Gastrocnemius medialis (tissue), 4 donors: ENCODE results near the gene NUP205. TPM values are rescaled to one million over a fixed set of nuclear protein-coding genes. Genes with fewer than 3 reads are reported as not detected.

Experiments used
- ATAC-seq, 2 donors: fragments of 150-250 bp; one replicate each; pipeline ENCODE4 v1.9.1; 2016
- DNase-seq, 2 donors: peaks; one replicate each; pipeline ENCODE4 v3.0.0-alpha.2; 2019
- H3K27ac ChIP-seq, 4 donors: fragments of 200-600 bp; sonication (generic); 1 replicate in 1 of 4; 2 replicates in 3 of 4; pipeline ENCODE4 v1.5.1; 2016 to 2018; ENCODE audit warnings: mild to moderate bottlenecking in 2 of 4, moderate library complexity in 1 of 4
- H3K27me3 ChIP-seq, 3 donors: fragments of 200-600 bp; sonication (generic) in 2 of 3; 1 replicate in 1 of 3; 2 replicates in 2 of 3; pipeline versions ENCODE4 v1.5.1 to v1.6.0; 2016 to 2019; ENCODE audit warnings: mild to moderate bottlenecking in 1 of 3, moderate library complexity in 1 of 3
- H3K36me3 ChIP-seq, 2 donors: fragments of 200-600 bp; sonication (generic) in 1 of 2; one replicate each; pipeline ENCODE4 v1.5.1; 2017 to 2018
- H3K4me1 ChIP-seq, 2 donors: fragments of 200-600 bp; sonication (generic) in 1 of 2; one replicate each; pipeline ENCODE4 v1.5.1; 2016 to 2017; ENCODE audit warnings: mild to moderate bottlenecking in 2 of 2
- H3K4me3 ChIP-seq, 4 donors: fragments of 200-600 bp; sonication (generic) in 3 of 4; 1 replicate in 1 of 4; 2 replicates in 3 of 4; pipeline ENCODE4 v1.5.1; 2016 to 2019; ENCODE audit warnings: mild to moderate bottlenecking in 2 of 4
- H3K9me3 ChIP-seq, 3 donors: fragments of 200-600 bp; sonication (generic) in 2 of 3; 1 replicate in 1 of 3; 2 replicates in 2 of 3; pipeline ENCODE4 v1.5.1; 2016 to 2019
- CTCF ChIP-seq, 5 experiments: fragments of 450-650 bp in 3 of 5; fragments of 200-600 bp in 2 of 5; sonication (generic) in 2 of 5; IDR thresholded peaks in 4 of 5; conservative IDR thresholded peaks in 1 of 5; 1 replicate in 4 of 5; 2 replicates in 1 of 5; pipeline ENCODE4 v1.5.1; 2016 to 2019; ENCODE audit warnings: antibody characterized with exemption in 5 of 5, mild to moderate bottlenecking in 3 of 5, moderate library complexity in 3 of 5
- POLR2A ChIP-seq, 2 donors: fragments of 450-650 bp; IDR thresholded peaks; one replicate each; pipeline ENCODE4 v1.6.1; 2017; ENCODE audit warnings: antibody characterized with exemption in 2 of 2, mild to moderate bottlenecking in 2 of 2, moderate library complexity in 2 of 2
- in situ Hi-C, 4 donors: fragments of 200-750 bp; cut with MboI; loops; one replicate each; pipeline versions ENCODE4 v1.15.0 to v1.8.0; 2017; ENCODE audit warnings: low sequenced_read_pairs in 4 of 4
- intact Hi-C: fragments of 100-400 bp; cut with DNase I; formaldehyde crosslinking; loops from one replicate; pipeline ENCODE4 v1.15.1; 2023; ENCODE audit warnings: low total_unique reads
- total RNA-seq, 4 donors: library from RNA; depleted of rRNA; stranded (reverse); fragments of >200 nt; gene quantifications; one replicate each; pipeline versions ENCODE4 v1.1.0 to v1.2.3, GENCODE V29; 2016

Gene NUP205
- total RNA-seq, 4 donors from 2014 or later, result 12.7 to 33.5 (median 23.6) TPM

- no peak overlapping the region for H3K27ac ChIP-seq
- in situ Hi-C loops, result loop anchor here in 1 of 4 donors (25.0 kb wide), 1 partner anchor 1205 kb away; the partner anchor contains the start of gene SLC35B4
- no peaks in the 10 kb centered on the region for H3K9me3 ChIP-seq
- TF ChIP-seq CTCF (IDR thresholded peaks at IDR 0.05 in 4 of 5, conservative IDR thresholded peaks at IDR 0.05 in 1 of 5) (no peak), POLR2A (IDR thresholded peaks at IDR 0.05) (no peak)
- H3K27me3 ChIP-seq, result no peaks in the 10 kb centered on the region
- intact Hi-C loops, result no loop called here
- H3K36me3 ChIP-seq, result no peaks in the 10 kb centered on the region
- H3K4me3 ChIP-seq, result no peak overlapping the region
- no peaks in the 10 kb centered on the region for H3K4me1 ChIP-seq
- ATAC-seq, result no peak
- DNase-seq, result no peak
Measured at GRCh38 chr7:135517060-135517459, 40.7 kb upstream of the NUP205 start.

- in situ Hi-C loops, result loop anchor here in 1 of 4 donors (25.0 kb wide), 1 partner anchor 1206 kb away; the partner anchor contains the start of gene SLC35B4
- no peaks in the 10 kb centered on the region for H3K27me3 ChIP-seq
Measured at GRCh38 chr7:135518748-135519147, 39.0 kb upstream of the NUP205 start.

GRCh38 chr7:135519233-135519688, 38.5 kb upstream of the NUP205 start:
- no peaks in the 10 kb centered on the region for H3K4me1 ChIP-seq
- no peaks in the 10 kb centered on the region for H3K9me3 ChIP-seq
- ATAC-seq (no peak), DNase-seq (no peak)
- intact Hi-C loops (no loop called here), in situ Hi-C loops (loop anchor here in 1 of 4 donors (25.0 kb wide), 1 partner anchor 1207 kb away; the partner anchor contains the start of gene SLC35B4)
- no peak overlapping the region for H3K4me3 ChIP-seq
- no peak for TF ChIP-seq CTCF (IDR thresholded peaks at IDR 0.05 in 4 of 5, conservative IDR thresholded peaks at IDR 0.05 in 1 of 5)
- no peak for TF ChIP-seq POLR2A (IDR thresholded peaks at IDR 0.05)
- H3K27me3 ChIP-seq, result no peaks in the 10 kb centered on the region
- no peak overlapping the region for H3K27ac ChIP-seq
- no peaks in the 10 kb centered on the region for H3K36me3 ChIP-seq

More at GRCh38 chr7:135518748-135519147, 39.0 kb upstream of the NUP205 start:
- Histone ChIP-seq H3K36me3 (no peaks in the 10 kb centered on the region), H3K4me3 (no peak overlapping the region), H3K9me3 (no peaks in the 10 kb centered on the region), H3K27ac (no peak overlapping the region), H3K4me1 (no peaks in the 10 kb centered on the region)
- DNase-seq (no peak), ATAC-seq (no peak)
- intact Hi-C loops, result no loop called here
- TF ChIP-seq CTCF (IDR thresholded peaks at IDR 0.05 in 4 of 5, conservative IDR thresholded peaks at IDR 0.05 in 1 of 5) (no peak), POLR2A (IDR thresholded peaks at IDR 0.05) (no peak)

GRCh38 chr7:135519871-135520270, 37.8 kb upstream of the NUP205 start:
- H3K9me3 ChIP-seq, result no peaks in the 10 kb centered on the region
- in situ Hi-C loops (loop anchor here in 1 of 4 donors (25.0 kb wide), 1 partner anchor 1208 kb away; the partner anchor contains the start of gene SLC35B4), intact Hi-C loops (no loop called here)
- DNase-seq (no peak), ATAC-seq (no peak)
- no peaks in the 10 kb centered on the region for H3K4me1 ChIP-seq
- H3K4me3 ChIP-seq, result no peak overlapping the region
- H3K27me3 ChIP-seq, result no peaks in the 10 kb centered on the region
- H3K27ac ChIP-seq, result no peak overlapping the region
- H3K36me3 ChIP-seq, result no peaks in the 10 kb centered on the region
- TF ChIP-seq POLR2A (IDR thresholded peaks at IDR 0.05), result no peak
- TF ChIP-seq CTCF (IDR thresholded peaks at IDR 0.05 in 4 of 5, conservative IDR thresholded peaks at IDR 0.05 in 1 of 5), result no peak

- Histone ChIP-seq H3K36me3 (no peaks in the 10 kb centered on the region), H3K9me3 (no peaks in the 10 kb centered on the region), H3K4me1 (no peaks in the 10 kb centered on the region), H3K27ac (no peak overlapping the region), H3K27me3 (no peaks in the 10 kb centered on the region), H3K4me3 (no peak overlapping the region)
- TF ChIP-seq CTCF (IDR thresholded peaks at IDR 0.05 in 4 of 5, conservative IDR thresholded peaks at IDR 0.05 in 1 of 5) (no peak), POLR2A (IDR thresholded peaks at IDR 0.05) (no peak)
- in situ Hi-C loops (loop anchor here in 1 of 4 donors (25.0 kb wide), 1 partner anchor 1210 kb away; the partner anchor contains the start of gene SLC35B4), intact Hi-C loops (no loop called here)
- no peak for ATAC-seq
- no peak for DNase-seq
Measured at GRCh38 chr7:135522509-135522908, 35.2 kb upstream of the NUP205 start.
